ENCODE results near the gene PLGLB1.
"Not testable (repeated sequence)": the region's sequence is repeated elsewhere in the genome, so short reads cannot be mapped to it uniquely, and the experiment has no call there.

DNA sequence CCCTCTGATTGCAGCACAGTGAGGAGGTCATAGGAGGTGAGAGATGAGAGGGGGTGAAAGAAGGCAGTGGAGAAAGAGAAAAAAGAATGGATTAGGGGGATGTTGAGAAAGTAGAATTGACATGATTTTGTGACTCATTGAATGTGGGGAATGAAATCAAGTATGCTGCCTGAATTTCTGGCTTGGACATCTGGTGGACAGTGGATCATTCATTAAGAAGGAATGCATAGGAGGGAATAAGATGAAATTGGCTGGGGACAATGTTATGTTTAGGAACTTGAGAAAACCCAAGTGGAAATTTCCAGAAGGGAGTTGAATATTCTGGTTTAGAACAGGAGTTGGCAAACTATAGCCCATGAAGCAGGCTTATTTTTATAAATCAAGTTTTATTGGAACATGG lies 7.0 kb upstream of the PLGLB1 start:
- TF ChIP-seq, protein P1, sequence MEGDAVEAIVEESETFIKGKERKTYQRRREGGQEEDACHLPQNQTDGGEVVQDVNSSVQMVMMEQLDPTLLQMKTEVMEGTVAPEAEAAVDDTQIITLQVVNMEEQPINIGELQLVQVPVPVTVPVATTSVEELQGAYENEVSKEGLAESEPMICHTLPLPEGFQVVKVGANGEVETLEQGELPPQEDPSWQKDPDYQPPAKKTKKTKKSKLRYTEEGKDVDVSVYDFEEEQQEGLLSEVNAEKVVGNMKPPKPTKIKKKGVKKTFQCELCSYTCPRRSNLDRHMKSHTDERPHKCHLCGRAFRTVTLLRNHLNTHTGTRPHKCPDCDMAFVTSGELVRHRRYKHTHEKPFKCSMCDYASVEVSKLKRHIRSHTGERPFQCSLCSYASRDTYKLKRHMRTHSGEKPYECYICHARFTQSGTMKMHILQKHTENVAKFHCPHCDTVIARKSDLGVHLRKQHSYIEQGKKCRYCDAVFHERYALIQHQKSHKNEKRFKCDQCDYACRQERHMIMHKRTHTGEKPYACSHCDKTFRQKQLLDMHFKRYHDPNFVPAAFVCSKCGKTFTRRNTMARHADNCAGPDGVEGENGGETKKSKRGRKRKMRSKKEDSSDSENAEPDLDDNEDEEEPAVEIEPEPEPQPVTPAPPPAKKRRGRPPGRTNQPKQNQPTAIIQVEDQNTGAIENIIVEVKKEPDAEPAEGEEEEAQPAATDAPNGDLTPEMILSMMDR (conservative IDR thresholded peaks at IDR 0.05), result not testable (repeated sequence)
- not testable (repeated sequence) for TF ChIP-seq ZFX (IDR thresholded peaks at IDR 0.05)

Data from C4-2B (cell line).